NCI-H146 treated with DMSO at 0.1 percent for 48 hours (cell line): ENCODE data around the gene NFIA.

Experiments used
- DNase-seq: peaks from one replicate; lab custom pipeline; 2025; ENCODE audit not compliant: unreplicated experiment; lab: John Stamatoyannopoulos, UW

The NFIA gene

DNA sequence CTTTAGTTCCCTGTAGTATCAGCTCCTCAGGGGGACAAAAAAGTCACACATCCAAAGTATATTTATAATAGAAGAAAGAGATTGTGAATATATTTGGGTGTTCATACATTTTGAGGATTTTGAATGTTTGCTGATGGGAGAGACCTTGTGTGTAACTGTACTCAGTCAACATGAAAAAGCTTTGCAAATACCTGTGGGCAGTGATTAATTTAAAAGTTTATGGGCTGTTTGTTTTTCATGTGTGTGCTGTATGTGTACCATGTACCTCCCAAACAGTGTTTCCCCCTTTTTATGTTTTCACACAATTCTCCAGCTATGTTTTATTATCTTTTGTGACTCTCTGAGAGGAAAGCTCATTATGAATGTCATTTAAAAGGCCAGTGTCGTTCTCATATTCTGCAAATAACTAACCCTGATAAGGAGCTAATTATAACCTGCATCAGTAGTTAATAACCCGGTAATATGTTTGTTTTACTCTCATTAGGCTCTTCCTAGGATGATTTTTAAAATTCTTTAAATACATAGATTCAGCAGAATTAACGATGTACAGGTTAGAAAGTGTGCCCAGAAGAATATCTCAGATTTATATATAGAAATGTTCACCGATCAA is 271.5 kb downstream of the NFIA start:
- no peak for DNase-seq

DNA sequence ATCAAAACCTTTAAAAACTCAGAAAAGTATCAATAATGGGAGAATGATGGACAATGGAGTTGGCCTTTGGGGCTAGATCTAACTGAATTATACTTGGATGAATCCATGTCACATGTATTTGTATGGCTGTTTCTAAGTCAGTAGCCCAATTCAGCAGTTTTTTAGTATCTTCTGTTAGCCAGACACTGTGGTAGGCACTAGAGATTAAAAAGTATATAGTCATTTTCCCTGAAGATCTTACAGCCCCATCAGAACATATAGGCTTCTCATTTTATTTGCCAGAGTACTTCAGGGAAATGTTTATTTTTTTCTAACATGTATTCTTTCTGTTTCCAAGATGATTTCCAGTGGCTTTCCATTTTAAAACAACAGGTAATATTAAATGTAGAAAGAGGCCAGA is 273.7 kb downstream of the NFIA start:
- DNase-seq, result no peak

DNA sequence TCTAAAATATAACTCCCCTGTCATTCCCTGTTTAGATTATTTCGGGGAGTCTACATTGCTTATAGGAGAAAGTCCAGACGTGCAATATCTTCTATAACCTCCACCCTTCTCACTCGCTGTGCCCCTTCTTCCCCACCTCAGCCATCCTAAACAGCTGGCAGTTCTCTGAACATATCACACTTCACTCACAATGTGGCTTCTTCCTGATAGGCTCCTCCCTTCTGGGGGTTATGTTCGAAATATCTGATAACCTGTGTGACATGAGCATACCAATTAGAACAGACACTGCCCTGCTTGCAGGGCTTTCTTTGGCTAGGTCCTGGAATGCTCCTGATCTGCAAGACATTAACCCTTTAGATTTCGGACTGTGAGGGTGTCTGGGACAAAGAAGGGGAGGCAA is 274.6 kb downstream of the NFIA start:
- no peak for DNase-seq

DNA sequence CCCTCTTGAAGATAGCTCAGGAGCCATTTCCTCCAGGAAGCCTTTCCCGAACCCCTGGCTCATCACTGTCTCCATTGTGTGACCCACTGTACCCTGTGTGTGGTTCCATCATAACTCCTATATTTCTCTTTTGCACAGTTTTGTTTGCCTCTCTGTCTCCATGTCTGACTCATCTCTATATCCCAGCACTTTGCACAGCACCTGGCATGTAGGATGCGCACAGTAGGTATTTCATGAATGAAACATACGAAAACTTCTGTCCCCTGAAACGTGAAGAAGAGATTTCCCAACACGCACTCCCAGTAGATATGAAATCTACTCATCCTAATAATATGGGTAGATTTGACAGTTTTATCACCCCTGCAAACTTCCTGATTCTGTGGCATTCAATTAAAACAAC is 275.2 kb downstream of the NFIA start:
- no peak for DNase-seq

DNA sequence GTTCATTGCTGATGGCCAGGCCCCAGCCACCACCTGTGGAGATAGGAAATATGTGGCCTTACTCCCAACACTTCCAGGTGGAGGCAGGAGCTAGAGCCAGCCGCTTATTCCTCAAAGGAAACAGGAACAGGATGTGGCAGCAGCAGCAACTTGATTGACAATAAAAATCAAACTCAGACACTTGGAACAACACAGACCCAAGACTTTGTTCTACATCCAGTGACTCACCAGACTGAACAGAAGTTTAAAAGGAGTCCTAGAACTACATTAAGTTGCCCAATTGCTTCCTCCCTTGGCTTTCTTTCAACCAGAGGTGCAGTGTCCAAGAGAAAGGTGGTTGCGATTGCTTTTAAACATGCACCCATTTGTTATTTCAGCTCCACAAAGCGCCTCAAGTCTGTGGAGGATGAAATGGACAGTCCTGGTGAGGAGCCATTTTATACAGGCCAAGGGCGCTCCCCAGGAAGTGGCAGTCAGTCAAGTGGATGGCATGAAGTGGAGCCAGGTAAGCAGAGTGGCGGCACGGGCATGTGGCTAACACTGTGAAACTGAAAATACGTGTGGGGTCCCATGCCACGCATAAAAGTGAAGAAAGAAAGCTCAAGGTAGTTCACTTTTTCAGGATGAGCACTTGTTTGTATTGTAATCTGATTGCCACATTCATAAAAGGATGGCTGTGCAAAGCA is 276.6 kb downstream of the NFIA start:
- no peak for DNase-seq

DNA sequence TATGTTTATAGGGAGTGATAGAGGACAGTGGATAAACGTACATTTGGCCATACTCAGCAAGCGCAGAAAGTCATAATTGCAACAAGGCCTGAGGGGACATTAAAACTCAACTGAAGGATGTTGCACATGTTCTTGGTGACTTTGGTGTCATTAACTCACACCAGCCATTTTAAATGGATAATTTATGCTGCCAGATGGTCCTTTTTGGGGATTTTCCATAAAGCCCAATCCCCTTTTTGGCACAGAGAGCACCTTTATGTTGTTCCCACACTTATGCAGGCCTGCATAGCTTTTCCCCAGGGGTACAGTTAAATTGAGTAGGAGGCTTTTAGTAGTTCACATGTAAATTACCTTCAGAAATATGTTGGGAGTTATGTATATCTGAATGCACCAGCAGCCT is 279.6 kb downstream of the NFIA start:
- no peak for DNase-seq

DNA sequence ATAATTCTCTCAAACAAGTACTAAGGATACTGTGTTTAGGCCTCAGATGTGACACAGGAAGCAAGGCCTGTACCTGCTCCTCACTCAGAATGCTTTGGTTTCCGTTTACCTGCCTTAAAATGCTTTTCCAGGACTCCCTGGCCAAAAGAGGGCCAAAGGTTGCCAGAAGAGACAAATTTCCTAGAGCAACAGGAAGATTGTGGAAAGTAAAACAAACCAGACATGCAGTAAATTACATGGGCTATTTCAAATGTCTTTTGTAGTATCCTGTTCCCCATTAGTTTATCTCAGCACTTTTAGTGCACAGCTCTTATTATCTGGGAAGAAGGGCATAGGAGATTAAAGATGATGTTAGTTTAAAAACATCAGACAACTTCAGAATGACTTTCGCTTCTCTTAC is 280.0 kb downstream of the NFIA start:
- no peak for DNase-seq

DNA sequence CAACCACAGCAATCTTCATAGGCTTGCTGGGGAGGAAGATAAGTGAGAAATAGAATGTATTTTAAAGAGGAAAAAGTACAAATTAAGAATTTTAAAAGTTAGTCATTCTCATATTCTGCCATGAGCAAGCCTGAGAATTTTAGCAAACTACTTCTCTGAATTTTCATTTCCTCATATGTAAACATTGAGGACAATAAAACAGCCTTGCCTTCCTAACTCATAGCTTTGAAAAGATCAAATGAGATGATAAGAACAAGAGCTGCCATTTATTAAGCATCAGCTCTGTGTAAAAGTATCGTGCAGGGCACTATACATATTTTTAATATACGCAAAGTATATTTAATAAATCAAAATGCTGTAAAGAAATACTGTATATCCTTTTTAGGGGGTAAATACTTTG is 286.0 kb downstream of the NFIA start:
- DNase-seq, result no peak

DNA sequence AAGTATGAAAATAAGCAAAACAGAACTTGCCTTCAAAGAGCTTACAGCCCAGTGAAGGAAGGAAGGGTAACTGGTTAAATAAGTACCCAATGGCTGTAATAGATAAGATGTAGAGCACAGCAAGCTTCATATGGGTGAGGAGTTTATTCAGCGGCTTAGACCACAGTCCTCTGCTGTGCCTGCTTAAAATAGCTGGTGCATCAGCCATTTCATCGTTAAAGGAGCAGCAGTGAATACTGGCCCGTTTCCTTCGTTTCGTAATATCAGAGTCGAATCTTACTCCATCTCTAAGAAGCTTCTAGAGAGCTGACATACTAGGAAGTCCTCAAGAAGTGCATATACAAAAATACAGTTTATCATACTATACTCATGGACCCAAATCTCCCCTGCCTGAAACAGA is 286.5 kb downstream of the NFIA start:
- no peak for DNase-seq

DNA sequence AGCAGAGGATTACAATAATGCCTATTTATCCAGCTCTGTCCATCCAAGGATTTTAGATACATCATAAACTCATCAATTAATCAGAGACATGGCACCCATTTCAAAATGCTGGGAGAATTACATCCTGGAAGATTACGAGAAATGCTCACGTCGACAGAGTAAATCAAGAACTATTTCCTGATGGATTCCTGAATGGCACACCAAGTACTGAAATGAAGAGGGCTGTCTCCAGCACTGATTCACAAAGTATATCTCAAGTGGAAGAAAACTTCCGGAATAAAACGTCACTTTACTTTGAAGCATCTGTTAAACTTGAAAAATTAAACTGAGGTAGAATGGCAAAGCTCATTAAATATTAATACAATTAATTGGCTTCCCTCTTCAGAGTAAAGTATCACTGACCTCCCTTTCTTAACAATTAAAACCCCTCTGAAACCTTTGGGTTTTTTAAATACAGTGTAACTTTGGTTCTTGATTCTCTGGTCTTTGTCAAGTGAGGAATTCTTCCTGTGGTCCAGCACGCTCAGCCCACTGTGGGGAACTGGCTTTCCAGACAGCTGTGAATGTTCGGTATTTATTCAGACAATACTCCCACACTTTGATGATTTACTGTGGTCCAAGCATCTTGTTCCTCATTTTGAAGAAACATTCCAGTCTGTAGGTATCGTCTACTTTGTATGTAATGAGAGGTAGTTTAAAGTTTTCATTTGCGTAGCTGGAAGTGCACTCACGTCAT is 288.0 kb downstream of the NFIA start:
- no peak for DNase-seq

DNA sequence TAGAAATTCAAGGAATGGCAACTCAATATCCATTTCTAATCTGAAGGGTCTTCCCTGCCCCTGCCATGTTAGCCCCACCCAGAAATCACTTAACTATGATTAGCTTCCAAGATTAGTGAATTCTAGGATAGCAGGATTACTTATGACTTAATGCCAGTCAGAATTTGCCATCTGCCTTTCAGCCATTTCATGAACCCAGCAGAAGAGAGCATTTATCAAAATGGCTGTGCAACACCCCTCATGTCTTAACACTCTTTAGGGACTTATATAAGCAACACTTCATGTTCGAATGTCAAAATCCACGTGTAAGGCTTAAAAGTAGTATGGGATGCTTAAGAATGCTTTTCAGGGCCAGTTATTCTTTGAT is 288.5 kb downstream of the NFIA start:
- DNase-seq, result no peak

DNA sequence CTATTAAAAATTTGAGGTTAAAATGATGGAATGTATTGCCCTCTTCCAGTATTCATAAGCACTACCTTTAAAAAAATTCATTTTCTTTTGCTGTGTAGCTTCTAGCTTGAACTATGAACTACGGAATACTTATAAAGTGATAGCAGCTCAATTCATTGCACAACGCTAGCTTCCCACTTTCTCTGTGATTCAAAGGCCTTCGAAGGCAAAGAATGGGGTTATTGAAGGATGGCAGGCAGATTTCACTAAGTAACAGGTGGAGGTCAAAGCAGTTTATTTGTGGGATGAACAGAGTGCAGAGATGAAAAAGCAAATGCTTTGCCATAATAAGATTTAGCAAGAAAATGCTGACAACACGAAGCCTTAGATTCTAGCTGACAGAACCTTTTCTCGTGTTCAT is 290.6 kb downstream of the NFIA start:
- no peak for DNase-seq

DNA sequence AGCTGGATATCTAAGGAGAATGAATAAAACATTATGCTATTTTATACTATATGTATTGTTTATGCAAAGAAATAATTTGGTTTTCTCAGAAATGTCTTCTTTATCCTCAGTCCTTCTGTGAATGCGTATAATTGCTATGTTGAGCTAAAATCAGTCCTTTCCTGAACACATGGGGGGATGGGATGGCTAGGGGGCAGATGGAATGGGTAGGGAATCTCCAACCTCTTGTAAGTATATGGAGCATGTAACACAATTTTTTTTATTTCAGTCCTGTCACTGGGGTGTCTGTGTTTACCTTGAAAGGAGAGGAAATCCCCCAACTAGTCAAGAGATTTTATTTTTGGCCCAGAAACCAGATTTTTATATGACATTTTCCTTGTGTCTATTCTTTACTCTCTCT is 291.8 kb downstream of the NFIA start:
- no peak for DNase-seq

DNA sequence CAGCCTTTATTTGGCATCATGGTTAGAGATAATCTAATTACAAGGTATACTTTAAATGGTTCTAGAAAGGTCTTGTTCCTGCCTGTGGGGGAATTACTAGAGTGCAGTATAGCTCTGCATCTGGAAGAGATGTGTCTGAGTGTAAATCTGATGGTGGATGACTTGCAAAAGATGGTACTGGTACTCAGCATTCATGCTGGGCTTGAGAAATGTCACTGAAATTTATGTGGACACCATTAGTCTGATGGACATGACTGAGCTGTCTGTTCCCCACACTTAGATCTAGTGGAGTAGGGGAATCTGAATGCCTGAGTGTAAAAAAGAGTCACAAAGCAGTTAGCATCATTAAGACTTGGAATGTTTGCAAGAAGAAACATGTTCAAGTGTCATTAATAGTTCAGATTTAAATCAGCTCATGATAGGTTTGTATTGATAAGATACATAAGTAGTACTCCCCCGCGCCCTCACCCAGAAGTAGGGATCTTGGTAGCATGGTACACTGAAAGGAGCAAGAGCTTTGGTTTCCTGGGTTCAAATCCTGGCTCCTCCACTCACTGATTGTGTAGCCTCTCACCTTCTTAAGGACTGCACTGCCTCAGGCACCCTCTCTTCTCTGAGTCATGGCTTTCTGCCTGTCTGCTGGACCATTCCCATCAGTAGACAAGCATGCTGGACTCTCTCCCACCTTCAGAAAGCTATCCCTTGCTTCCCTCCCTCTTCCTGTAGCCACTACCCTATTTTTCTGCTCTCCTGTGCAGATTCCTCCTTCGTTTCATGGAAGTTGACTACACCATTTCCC is 292.9 kb downstream of the NFIA start:
- DNase-seq, result no peak

DNA sequence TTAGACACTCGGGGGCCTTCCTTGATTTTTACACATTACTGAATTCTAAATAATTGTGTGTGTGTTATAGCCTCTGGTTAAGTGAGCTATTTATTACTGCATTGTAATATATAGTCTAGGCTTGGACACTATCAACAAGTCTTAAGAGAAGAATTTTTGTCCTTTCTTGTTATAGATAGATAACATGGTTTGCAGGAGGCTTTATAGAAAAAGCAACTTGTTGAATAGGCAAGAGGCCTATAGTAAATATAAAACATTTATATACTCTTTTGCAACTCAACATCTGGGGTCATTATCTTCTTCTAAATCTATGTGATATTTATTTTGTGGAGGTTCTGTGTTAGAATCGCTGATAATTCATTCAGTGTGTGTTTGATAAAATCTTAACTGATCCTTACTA is 293.8 kb downstream of the NFIA start:
- DNase-seq, result no peak

DNA sequence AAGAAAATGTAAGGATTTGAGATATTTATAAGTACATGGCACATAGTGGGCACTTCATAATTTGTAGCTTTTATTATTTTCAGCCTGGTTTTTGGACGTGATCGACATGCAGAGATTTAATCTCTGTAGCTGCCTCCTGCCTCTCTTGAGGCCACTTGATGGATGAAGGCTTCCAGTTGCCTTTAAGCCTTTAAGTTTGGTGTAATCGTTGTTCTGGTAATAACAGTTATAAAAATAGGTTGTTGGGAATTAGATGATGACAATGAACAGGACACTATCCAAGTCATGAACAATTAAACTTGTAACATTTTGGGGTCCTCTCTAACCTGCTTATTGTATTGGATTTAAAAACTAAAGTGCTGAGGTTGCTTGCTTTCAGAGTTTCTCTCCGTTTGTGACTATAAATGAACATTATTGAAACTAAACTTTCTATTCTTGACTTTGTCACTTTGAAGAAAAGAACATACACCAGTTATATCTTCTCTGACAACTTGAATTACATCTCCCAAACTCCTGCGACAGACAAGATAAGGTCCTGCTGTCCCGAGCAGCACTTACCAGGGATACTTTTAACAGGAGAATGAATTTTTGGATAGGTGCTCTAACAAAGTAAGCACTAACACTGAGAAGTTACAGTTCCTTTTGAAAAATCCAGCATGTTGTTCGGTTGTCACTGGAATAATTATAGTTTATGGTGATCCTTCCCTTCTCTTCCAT is 295.0 kb downstream of the NFIA start:
- DNase-seq, result no peak

DNA sequence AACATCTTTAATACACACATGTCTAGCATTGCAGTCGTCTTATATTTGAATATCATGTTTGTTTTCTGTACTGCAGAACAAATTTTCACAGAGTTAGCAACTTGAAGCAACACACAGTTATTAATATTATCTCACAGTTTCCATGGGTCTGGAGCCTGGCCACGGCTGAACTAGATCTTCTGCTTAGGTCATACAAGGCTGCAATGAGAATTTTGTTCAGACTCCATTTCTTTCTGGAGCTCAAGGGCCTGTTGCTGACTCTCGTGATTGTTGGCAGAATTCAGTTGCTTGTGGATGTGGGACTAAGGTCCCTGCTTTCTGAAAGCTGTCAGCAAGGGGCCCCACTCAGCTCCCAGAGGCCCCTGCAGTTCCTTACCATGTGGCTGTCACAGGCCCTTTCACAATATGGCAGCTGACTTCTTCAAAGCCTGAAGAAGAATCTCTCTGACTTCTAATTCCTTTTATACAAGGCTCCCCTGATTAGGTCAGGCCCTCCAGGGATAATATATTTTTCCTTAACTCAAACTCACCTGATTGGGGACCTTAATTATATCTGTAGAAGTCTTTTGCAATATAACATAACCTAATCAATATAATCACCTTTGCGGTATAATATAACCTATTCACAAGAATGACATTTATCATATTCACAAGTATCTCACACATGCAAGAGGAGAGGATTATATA is 296.3 kb downstream of the NFIA start:
- DNase-seq, result no peak

DNA sequence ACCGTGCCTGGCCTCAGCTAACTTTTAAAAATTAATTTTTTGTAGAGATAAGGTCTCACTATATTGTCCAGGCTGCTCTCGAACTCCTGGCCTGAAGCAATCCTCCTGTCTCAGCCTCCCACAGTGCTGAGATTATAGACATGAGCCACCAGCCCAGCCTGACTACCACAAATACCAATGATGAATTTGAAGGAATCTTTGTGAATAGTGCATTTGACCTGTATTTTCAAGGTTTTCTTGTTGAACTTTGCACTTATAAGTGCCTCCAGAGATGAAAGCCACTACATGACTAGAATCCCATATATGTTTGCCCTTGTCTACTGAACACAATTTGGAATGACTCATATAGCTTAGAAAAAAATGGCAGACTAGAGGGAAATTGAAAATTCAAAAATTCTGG is 297.3 kb downstream of the NFIA start:
- no peak for DNase-seq

DNA sequence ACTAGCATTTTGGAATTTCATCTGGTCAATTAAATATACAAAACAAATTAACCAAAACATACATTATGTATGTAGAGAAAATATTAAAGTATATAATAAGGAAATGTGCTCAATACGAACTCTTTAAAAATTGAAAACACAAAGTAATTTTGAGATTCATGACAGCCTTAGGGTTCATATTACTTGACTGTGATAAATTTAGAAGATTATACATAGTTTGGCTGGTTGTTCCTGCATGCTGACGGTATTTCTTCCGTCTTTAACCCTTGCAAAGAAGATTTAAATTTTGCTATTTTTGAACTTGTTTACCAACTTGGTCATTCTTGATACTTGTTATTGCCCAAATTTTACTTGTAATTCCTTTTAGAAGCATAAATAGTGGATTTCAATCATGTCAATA is 298.2 kb downstream of the NFIA start:
- DNase-seq, result no peak

DNA sequence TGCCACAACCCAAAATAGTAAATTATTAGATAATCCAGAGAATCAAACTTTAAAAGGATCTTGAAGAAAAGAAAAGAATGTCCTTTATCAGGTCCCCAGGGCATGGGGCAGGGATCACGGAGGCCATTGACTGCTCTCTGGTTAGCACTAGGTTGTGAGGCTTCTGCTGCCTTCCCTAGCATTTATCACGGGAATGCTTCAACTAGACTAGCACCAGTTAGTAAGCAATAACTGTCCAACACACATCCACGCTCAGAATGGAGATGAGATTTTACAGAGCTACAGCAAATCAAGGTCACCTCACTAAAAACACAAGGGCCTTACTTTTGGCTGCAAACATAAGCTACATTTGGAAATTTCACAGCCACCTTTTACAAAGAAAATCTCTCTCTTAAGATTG is 304.0 kb downstream of the NFIA start:
- no peak for DNase-seq

DNA sequence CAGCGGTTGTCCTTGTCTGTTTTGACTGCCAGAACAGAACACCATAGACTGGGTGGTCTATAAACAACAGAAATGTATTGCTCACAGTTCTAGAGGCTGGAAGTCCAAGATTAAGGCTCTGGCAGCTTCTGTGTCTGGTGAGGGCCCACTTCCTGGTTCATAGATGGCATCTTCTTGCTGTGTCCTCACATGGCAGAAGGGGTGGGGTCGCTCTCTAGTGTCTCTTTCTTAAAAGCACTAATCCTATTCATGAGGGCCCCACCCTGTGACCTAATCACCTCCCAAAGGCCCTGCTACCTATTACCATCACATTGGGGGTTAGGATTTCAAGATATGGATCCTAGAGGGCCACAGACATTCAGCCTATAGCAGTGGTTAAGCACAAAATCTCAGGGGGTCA is 304.4 kb downstream of the NFIA start:
- no peak for DNase-seq
